Mucosa of descending colon (tissue), 3 donors: Measurements from ENCODE around the gene SLC22A5. TPM values are rescaled to one million over a fixed set of nuclear protein-coding genes. Genes with fewer than 3 reads are reported as not detected.

ENCODE experiments used
- ATAC-seq: fragments of 200-7000 bp; cut with Tn5 transposase; one replicate; pipeline ENCODE4 v1.9.1; 2020; ENCODE audit warnings: mild to moderate bottlenecking, moderate library complexity
- DNase-seq, 3 donors: peaks; one replicate each; pipeline ENCODE4 v3.0.0-alpha.2; 2020
- H3K36me3 ChIP-seq: fragments of 200-600 bp; one replicate; pipeline ENCODE4 v1.8.0; 2021; ENCODE audit warnings: low read depth, mild to moderate bottlenecking
- H3K4me1 ChIP-seq: fragments of 200-600 bp; one replicate; pipeline ENCODE4 v1.8.0; 2021; ENCODE audit warnings: low read depth, mild to moderate bottlenecking
- H3K4me3 ChIP-seq: fragments of 200-600 bp; one replicate; pipeline ENCODE4 v1.8.0; 2021; ENCODE audit warnings: mild to moderate bottlenecking
- H3K9me3 ChIP-seq: fragments of 200-600 bp; one replicate; pipeline ENCODE4 v1.8.0; 2021; ENCODE audit warnings: mild to moderate bottlenecking
- CTCF ChIP-seq: fragments of 200-600 bp; IDR thresholded peaks from one replicate; pipeline ENCODE4 v1.8.0; 2022; ENCODE audit warnings: antibody characterized with exemption, mild to moderate bottlenecking
- intact Hi-C, 2 donors: fragments of 100-400 bp; cut with DNase I in 1 of 2; cut with micrococcal nuclease in 1 of 2; formaldehyde crosslinking; loops; one replicate each; pipeline versions ENCODE4 v1.11.0 to v1.11.1; 2022; cut with DNase I, micrococcal nuclease
- total RNA-seq, 3 donors: library from RNA; stranded (reverse); fragmentation: NEBNext Ultra II Directional in 2 of 3; extraction: Animal tissue kit (Norgen Biotek cat#: 25700) in 2 of 3; gene quantifications; one replicate each; pipeline versions ENCODE4 v1.2.1 to v1.2.4, GENCODE V29; 2021 to 2023
- donor health status: DM: no; HTN: no; CAD: no; lungs with moderate emphysema.
- donor health status: DM: no; HTN: no; CAD: no.
- donor health status: DM: no; HTN: yes; CAD: no.

The SLC22A5 gene
- total RNA-seq, 3 donors from 2014 or later, result 27.9 to 95.4 (median 29.4) TPM

GRCh38 chr5:132388244-132389050, 18.9 kb downstream of the SLC22A5 start:
- H3K9me3 ChIP-seq, result no peaks in the 10 kb centered on the region
- H3K36me3 ChIP-seq, result peaks cover 4% of the 10 kb centered on the region
- no peak overlapping the region for H3K4me3 ChIP-seq
- peaks cover 22% of the 10 kb centered on the region for H3K4me1 ChIP-seq
- ATAC-seq (no peak), DNase-seq (peak in 1 of 3 donors; percentile 40)
- intact Hi-C loops, result loop anchor here (5.0 to 10.0 kb wide), 2 partner anchors 114 to 426 kb away; partner anchors contain the start of gene SOWAHA (in 1 of the 2)
- TF ChIP-seq CTCF, result no peak

GRCh38 chr5:132389051-132389331, 19.5 kb downstream of the SLC22A5 start:
- Histone ChIP-seq H3K4me1 (peaks cover 22% of the 10 kb centered on the region), H3K9me3 (no peaks in the 10 kb centered on the region), H3K36me3 (peaks cover 3% of the 10 kb centered on the region), H3K4me3 (no peak overlapping the region)
- intact Hi-C loops, result loop anchor here (5.0 to 10.0 kb wide), 2 partner anchors 113 to 426 kb away; partner anchors contain the start of gene SOWAHA (in 1 of the 2)
- ATAC-seq (no peak), DNase-seq (no peak)
- no peak for TF ChIP-seq CTCF

GRCh38 chr5:132389585-132390286, 20.2 kb downstream of the SLC22A5 start:
- DNase-seq (peak; percentile 37 to 63 (median 46)), ATAC-seq (peak; percentile 62)
- Histone ChIP-seq H3K9me3 (no peaks in the 10 kb centered on the region), H3K4me1 (peaks cover 22% of the 10 kb centered on the region), H3K36me3 (no peaks in the 10 kb centered on the region), H3K4me3 (no peak overlapping the region)
- TF ChIP-seq CTCF, result no peak
- intact Hi-C loops, result loop anchor here (5.0 to 10.0 kb wide), 2 partner anchors 113 to 425 kb away; partner anchors contain the start of gene SOWAHA (in 1 of the 2)

- ATAC-seq (no peak), DNase-seq (no peak)
- intact Hi-C loops, result no loop called here
- TF ChIP-seq CTCF, result no peak
- Histone ChIP-seq H3K4me1 (peaks cover 16% of the 10 kb centered on the region), H3K4me3 (no peak overlapping the region), H3K36me3 (no peaks in the 10 kb centered on the region), H3K9me3 (no peaks in the 10 kb centered on the region)
These were observed 21.7 kb downstream of the SLC22A5 start for GRCh38 chr5:132391247-132391646.

- Histone ChIP-seq H3K4me3 (no peak overlapping the region), H3K9me3 (no peaks in the 10 kb centered on the region), H3K36me3 (no peaks in the 10 kb centered on the region), H3K4me1 (peaks cover 13% of the 10 kb centered on the region)
- TF ChIP-seq CTCF, result no peak
- intact Hi-C loops, result no loop called here
- ATAC-seq, result no peak
- no peak for DNase-seq
These were observed 22.4 kb downstream of the SLC22A5 start for GRCh38 chr5:132391870-132392269.
